Tibial artery (tissue), 4 donors: ENCODE measurements around the gene CCDC196.
"Not testable (repeated sequence)": the region's sequence is repeated elsewhere in the genome, so short reads cannot be mapped to it uniquely, and the experiment has no call there.

Source experiments
- DNase-seq, 2 donors: peaks; one replicate each; pipeline ENCODE4 v3.0.0-alpha.2; 2019
- H3K27ac ChIP-seq, 2 donors: fragments of 200-600 bp; sonication (generic) in 1 of 2; 1 replicate in 1 of 2; 2 replicates in 1 of 2; pipeline ENCODE4 v1.5.1; 2018 to 2019; ENCODE audit warnings: mild to moderate bottlenecking in 1 of 2
- H3K27me3 ChIP-seq, 2 donors: fragments of 200-600 bp; sonication (generic) in 1 of 2; one replicate each; pipeline versions ENCODE4 v1.5.1 to v1.6.0; 2016 to 2019
- H3K36me3 ChIP-seq, 3 donors: fragments of 200-600 bp; sonication (generic) in 2 of 3; one replicate each; pipeline ENCODE4 v1.5.1; 2016 to 2019; ENCODE audit warnings: mild to moderate bottlenecking in 2 of 3
- H3K4me1 ChIP-seq, 4 donors: fragments of 200-600 bp; sonication (generic) in 2 of 4; 1 replicate in 3 of 4; 2 replicates in 1 of 4; pipeline ENCODE4 v1.5.1; 2016 to 2019
- H3K4me3 ChIP-seq, 2 donors: fragments of 200-600 bp; sonication (generic) in 1 of 2; 1 replicate in 1 of 2; 2 replicates in 1 of 2; pipeline ENCODE4 v1.5.1; 2018 to 2019; ENCODE audit warnings: mild to moderate bottlenecking in 2 of 2
- H3K9me3 ChIP-seq, 3 donors: fragments of 200-600 bp; sonication (generic) in 1 of 3; one replicate each; pipeline ENCODE4 v1.5.1; 2016 to 2019
- intact Hi-C: fragments of 100-400 bp; cut with DNase I; formaldehyde crosslinking; loops from one replicate; pipeline ENCODE4 v1.15.0; 2023; ENCODE audit warnings: low total_unique reads
- TF ChIP-seq, protein P1 (sequence below), 2 experiments: fragments of 200-600 bp in 1 of 2; fragments of 450-650 bp in 1 of 2; IDR thresholded peaks; one replicate each; pipeline ENCODE4 v1.5.1; 2017 to 2019; ENCODE audit warnings: antibody characterized with exemption in 2 of 2, mild to moderate bottlenecking in 1 of 2, moderate library complexity in 1 of 2

Gene CCDC196

DNA sequence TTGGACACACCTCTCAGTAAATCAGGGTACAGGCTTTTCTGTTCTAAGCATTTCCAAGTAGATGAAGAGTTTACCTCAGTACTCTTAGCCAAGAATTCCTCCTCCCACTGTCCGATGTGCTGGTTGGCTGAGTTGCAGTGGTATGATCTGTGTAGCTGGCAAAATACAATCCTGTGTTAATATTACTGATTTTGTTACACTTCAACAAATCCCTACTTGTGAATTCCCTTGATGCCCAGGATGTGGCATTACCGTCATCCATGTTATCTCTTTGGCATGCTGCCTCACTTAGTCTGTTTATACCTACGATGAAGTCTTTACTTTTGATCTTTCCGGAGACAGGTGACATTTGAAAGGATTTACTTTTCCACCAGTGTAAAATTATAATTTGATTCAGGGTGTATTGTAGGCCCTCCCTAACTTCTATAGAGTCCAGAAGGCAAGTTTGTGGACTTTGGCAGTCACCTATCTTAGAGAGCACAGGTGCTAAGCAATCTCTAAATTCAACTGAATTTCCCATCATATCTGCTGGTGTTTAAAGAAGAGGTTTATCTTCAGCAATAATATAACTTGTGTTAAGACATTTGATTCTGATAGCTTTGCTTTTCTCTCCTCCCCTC lies 10.1 kb downstream of the CCDC196 start:
- TF ChIP-seq, protein P1, sequence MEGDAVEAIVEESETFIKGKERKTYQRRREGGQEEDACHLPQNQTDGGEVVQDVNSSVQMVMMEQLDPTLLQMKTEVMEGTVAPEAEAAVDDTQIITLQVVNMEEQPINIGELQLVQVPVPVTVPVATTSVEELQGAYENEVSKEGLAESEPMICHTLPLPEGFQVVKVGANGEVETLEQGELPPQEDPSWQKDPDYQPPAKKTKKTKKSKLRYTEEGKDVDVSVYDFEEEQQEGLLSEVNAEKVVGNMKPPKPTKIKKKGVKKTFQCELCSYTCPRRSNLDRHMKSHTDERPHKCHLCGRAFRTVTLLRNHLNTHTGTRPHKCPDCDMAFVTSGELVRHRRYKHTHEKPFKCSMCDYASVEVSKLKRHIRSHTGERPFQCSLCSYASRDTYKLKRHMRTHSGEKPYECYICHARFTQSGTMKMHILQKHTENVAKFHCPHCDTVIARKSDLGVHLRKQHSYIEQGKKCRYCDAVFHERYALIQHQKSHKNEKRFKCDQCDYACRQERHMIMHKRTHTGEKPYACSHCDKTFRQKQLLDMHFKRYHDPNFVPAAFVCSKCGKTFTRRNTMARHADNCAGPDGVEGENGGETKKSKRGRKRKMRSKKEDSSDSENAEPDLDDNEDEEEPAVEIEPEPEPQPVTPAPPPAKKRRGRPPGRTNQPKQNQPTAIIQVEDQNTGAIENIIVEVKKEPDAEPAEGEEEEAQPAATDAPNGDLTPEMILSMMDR (IDR thresholded peaks at IDR 0.05), result no peak
- Histone ChIP-seq H3K27me3 (no peaks in the 10 kb centered on the region), H3K9me3 (no peaks in the 10 kb centered on the region), H3K27ac (no peak overlapping the region), H3K4me1 (no peaks in the 10 kb centered on the region), H3K4me3 (no peak overlapping the region), H3K36me3 (no peaks in the 10 kb centered on the region)
- intact Hi-C loops, result no loop called here
- DNase-seq, result no peak

DNA sequence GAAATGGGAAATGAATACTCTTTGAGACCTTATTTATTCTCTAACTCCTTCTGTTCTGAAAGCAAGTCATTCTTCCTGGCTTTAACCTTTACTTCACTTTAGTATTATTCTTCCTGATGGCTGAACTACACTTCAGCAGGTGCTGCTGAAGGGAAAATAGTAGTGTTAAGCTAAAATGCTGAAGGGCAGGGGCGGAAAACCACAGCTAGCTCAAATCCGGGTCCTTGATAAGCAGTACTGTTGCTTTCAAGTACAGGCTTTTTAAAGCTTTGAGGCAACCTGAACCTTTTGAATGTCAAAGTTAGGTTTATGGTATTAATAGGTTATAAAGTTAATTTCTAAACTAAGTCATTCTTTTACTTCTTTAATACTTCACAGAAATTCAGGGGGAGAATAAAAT lies 10.7 kb downstream of the CCDC196 start:
- Histone ChIP-seq H3K36me3 (no peaks in the 10 kb centered on the region), H3K4me1 (no peaks in the 10 kb centered on the region), H3K4me3 (no peak overlapping the region), H3K27ac (no peak overlapping the region), H3K27me3 (no peaks in the 10 kb centered on the region), H3K9me3 (no peaks in the 10 kb centered on the region)
- intact Hi-C loops, result no loop called here
- TF ChIP-seq, protein P1 (IDR thresholded peaks at IDR 0.05), result no peak
- DNase-seq, result no peak

DNA sequence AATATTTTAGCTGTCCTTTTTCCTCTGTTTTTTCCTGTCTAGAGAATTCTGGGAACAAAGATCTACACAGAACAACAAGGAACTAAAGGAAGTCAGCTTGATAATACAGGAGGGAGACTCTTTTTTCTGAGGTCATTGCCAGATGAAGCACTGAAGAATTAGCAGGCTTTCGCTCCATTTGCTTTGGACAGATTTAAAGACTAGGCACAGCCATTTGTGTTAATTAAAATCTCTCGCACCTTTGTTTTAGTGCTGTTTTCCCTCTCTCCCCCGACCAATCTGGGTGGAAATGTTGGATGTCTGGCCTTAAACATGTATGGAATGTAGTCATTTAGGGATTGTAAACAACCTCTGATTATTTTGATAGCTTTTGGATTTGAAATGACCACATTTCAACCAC lies 12.1 kb downstream of the CCDC196 start:
- no peak overlapping the region for H3K4me3 ChIP-seq
- no peaks in the 10 kb centered on the region for H3K9me3 ChIP-seq
- no peak for DNase-seq
- no peaks in the 10 kb centered on the region for H3K27me3 ChIP-seq
- TF ChIP-seq, protein P1 (IDR thresholded peaks at IDR 0.05), result no peak
- intact Hi-C loops, result no loop called here
- no peak overlapping the region for H3K27ac ChIP-seq
- no peaks in the 10 kb centered on the region for H3K36me3 ChIP-seq
- no peaks in the 10 kb centered on the region for H3K4me1 ChIP-seq

DNA sequence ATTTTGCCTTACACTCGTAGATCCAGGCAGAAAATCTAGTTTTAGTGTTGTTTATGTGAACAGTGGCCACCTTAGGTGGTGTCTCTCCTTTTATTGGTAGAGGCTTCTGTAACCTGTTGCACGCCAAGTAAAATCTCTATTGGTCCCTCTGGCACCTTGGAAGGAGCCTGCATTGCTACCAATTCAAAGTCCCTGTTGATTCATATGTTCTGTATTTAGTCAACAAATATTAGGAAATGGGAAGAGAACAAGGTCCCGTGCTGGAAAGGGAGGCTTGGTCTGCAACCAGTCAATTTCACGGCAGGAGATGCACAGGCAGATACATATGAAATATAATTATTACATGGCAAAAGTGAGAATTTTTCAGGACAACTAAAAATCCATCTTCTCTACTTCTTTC lies 15.4 kb downstream of the CCDC196 start:
- Histone ChIP-seq H3K4me3 (no peak overlapping the region), H3K36me3 (no peaks in the 10 kb centered on the region), H3K27ac (no peak overlapping the region), H3K9me3 (no peaks in the 10 kb centered on the region), H3K27me3 (no peaks in the 10 kb centered on the region), H3K4me1 (peaks cover 0 to 4% (median 0%) of the 10 kb centered on the region in 4 donors)
- intact Hi-C loops, result loop anchor here (10.0 kb wide), 1 partner anchor 743 kb away; the partner anchor contains the start of gene PALS1
- no peak for DNase-seq
- TF ChIP-seq, protein P1 (IDR thresholded peaks at IDR 0.05), result no peak

DNA sequence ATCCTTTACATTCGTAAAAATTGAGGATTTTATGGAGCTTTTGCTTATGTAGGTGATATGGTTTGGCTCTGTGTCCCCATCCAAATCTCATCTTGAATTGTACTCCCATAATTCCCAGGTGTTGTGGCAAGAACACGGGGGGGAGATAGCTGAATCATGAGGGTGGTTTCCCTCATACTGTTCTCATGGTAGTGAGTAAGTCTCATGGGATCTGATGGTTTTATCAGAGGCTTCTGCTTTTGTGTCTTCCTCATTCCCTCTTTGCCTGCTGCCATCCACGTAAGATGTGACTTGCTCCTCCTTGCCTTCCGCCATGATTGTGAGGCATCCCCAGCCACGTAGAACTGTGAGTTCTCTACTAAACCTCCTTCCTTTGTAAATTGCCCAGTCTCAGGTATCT lies 16.7 kb downstream of the CCDC196 start:
- H3K4me3 ChIP-seq, H3K4me1 ChIP-seq, H3K9me3 ChIP-seq, H3K27me3 ChIP-seq, DNase-seq, H3K27ac ChIP-seq, H3K36me3 ChIP-seq: not testable (repeated sequence)
- intact Hi-C loops, result loop anchor here (10.0 kb wide), 1 partner anchor 742 kb away; the partner anchor contains the start of gene PALS1

DNA sequence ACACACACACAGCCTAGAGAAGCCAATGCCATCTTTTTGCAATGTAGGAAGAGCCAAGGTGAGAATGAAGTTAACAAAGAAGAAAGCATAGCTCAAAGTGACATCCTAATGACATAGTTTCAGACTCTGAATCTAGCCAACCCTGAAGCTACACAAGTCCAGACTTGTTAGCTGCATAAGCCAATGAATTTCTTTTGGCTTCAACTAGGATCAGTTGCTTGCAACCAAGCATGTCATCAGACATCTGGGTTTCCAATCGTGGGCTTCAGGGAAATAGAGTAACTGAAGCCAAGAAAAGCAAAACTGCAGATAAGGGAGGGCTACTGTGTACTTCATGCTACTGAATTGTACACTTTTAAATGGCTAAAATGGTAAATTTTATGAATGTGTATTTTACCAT lies 17.4 kb downstream of the CCDC196 start:
- intact Hi-C loops, result loop anchor here (10.0 kb wide), 1 partner anchor 741 kb away; the partner anchor contains the start of gene PALS1
- Histone ChIP-seq H3K4me1 (peaks cover 0 to 7% (median 3%) of the 10 kb centered on the region in 4 donors), H3K27ac (no peak overlapping the region), H3K36me3 (no peaks in the 10 kb centered on the region), H3K4me3 (no peak overlapping the region), H3K27me3 (no peaks in the 10 kb centered on the region), H3K9me3 (no peaks in the 10 kb centered on the region)
- no peak for DNase-seq
- TF ChIP-seq, protein P1 (IDR thresholded peaks at IDR 0.05), result no peak
